B cell (primary cell): ENCODE measurements around the gene EPHA2. TPM values are rescaled to one million over a fixed set of nuclear protein-coding genes. Genes with fewer than 3 reads are reported as not detected.
A peak's percentile ranks its signal among the peaks of the same experiment; 100 is the strongest.

Experiments
- ATAC-seq: fragments of 200-7000 bp; cut with Tn5 transposase; one replicate; pipeline ENCODE4 v1.10.0; 2021; ENCODE audit warnings: low read depth, mild to moderate bottlenecking, moderate number of reproducible peaks, moderate library complexity
- CTCF ChIA-PET: fragments of 350-600 bp; sonication (Branson Sonifier 250); formaldehyde crosslinking; loops from one replicate; lab custom pipeline; 2021; ENCODE audit warnings: antibody characterized with exemption, inconsistent platforms; lab: Charles Lee
- POLR2A ChIA-PET: fragments of 350-600 bp; sonication (Branson Sonifier 250); formaldehyde crosslinking; loops from one replicate; lab custom pipeline; 2021; ENCODE audit warnings: antibody characterized with exemption; lab: Charles Lee
- DNase-seq: peaks from one replicate; pipeline ENCODE4 v3.0.0; 2013
- H2AFZ ChIP-seq: 2 replicates; pipeline ENCODE4 v1.6.1; 2012; ENCODE audit warnings: mild to moderate bottlenecking, low read depth, low read length; ENCODE audit not compliant: insufficient read depth, poor library complexity, severe bottlenecking
- H3K27ac ChIP-seq, 2 donors: 1 replicate in 1 of 2; 2 replicates in 1 of 2; pipeline ENCODE4 v1.5.1; 2012 to 2013; ENCODE audit warnings: low read length in 2 of 2, mild to moderate bottlenecking in 2 of 2, moderate library complexity in 1 of 2
- H3K27me3 ChIP-seq, 4 experiments: fragments of 200-600 bp in 1 of 4; sonication (generic) in 1 of 4; replicated peaks in 1 of 4; 1 replicate in 2 of 4; 2 replicates in 2 of 4; pipeline versions ENCODE4 v1.6.1 to v1.7.0; 2013 to 2016; ENCODE audit warnings: low read length in 3 of 4, mild to moderate bottlenecking in 2 of 4, mixed read lengths in 1 of 4, moderate library complexity in 1 of 4; ENCODE audit not compliant: insufficient read depth in 4 of 4, control insufficient read depth in 3 of 4; ENCODE audit errors: control extremely low read depth in 1 of 4
- H3K36me3 ChIP-seq, 2 experiments: replicated peaks in 1 of 2; 1 replicate in 1 of 2; 2 replicates in 1 of 2; pipeline versions ENCODE4 v1.6.1 to v1.7.1; 2013; ENCODE audit warnings: low read length in 1 of 2; ENCODE audit not compliant: insufficient read depth in 2 of 2, control insufficient read depth in 1 of 2; ENCODE audit errors: control extremely low read depth in 1 of 2, extremely low read depth in 1 of 2
- H3K4me1 ChIP-seq, 2 donors: fragments of 200-600 bp in 1 of 2; sonication (generic) in 1 of 2; 1 replicate in 1 of 2; 2 replicates in 1 of 2; pipeline versions ENCODE4 v1.5.1 to v1.6.1; 2013 to 2017; ENCODE audit warnings: low read length in 2 of 2; ENCODE audit not compliant: control insufficient read depth in 2 of 2, insufficient read depth in 2 of 2
- H3K4me2 ChIP-seq: replicated peaks from 2 replicates; pipeline ENCODE3; 2012; ENCODE audit warnings: mild to moderate bottlenecking, low read depth, low read length; ENCODE audit not compliant: poor library complexity, severe bottlenecking
- H3K4me3 ChIP-seq, 5 experiments: fragments of 200-600 bp in 1 of 5; sonication (generic) in 1 of 5; 1 replicate in 3 of 5; 2 replicates in 2 of 5; pipeline versions ENCODE4 v1.5.1 to v1.7.0; 2011 to 2016; ENCODE audit warnings: low read length in 4 of 5, mild to moderate bottlenecking in 4 of 5, low read depth in 2 of 5, control low read depth in 1 of 5, moderate library complexity in 1 of 5; ENCODE audit not compliant: insufficient read depth in 1 of 5; ENCODE audit errors: control extremely low read depth in 1 of 5, extremely low read depth in 1 of 5
- H3K79me2 ChIP-seq: fragments of 200-600 bp; sonication (generic); one replicate; pipeline ENCODE4 v1.6.0; 2016; ENCODE audit warnings: low read length; ENCODE audit not compliant: control insufficient read depth, insufficient read depth
- H3K9ac ChIP-seq: fragments of 200-600 bp; sonication (generic); 2 replicates; pipeline ENCODE4 v1.6.1; 2017; ENCODE audit warnings: mild to moderate bottlenecking, low read length, moderate library complexity
- H3K9me3 ChIP-seq, 3 donors: one replicate each; pipeline versions ENCODE4 v1.6.1 to v1.7.1; 2013; ENCODE audit warnings: low read length in 2 of 3; ENCODE audit not compliant: control insufficient read depth in 2 of 3, insufficient read depth in 1 of 3; ENCODE audit errors: control extremely low read depth in 1 of 3
- H4K20me1 ChIP-seq: 2 replicates; pipeline ENCODE4 v1.6.0; 2012; ENCODE audit warnings: mild to moderate bottlenecking, low read length; ENCODE audit not compliant: insufficient read depth, control insufficient read depth, poor library complexity, severe bottlenecking
- H3K27ac Mint-ChIP-seq: one replicate; pipeline ENCODE4 v1.8.0; 2021; ENCODE audit warnings: mixed read lengths
- H3K27me3 Mint-ChIP-seq: one replicate; pipeline ENCODE4 v1.8.0; 2021; ENCODE audit warnings: mixed read lengths
- H3K4me1 Mint-ChIP-seq: one replicate; pipeline ENCODE4 v1.8.0; 2021; ENCODE audit warnings: mixed read lengths
- H3K4me3 Mint-ChIP-seq: one replicate; pipeline ENCODE4 v1.8.0; 2021; ENCODE audit warnings: mixed read lengths
- H3K9me3 Mint-ChIP-seq: one replicate; pipeline ENCODE4 v1.8.0; 2022; ENCODE audit warnings: mixed read lengths; ENCODE audit not compliant: insufficient read depth
- EZH2 ChIP-seq: IDR thresholded peaks from 2 replicates; pipeline ENCODE4 v1.6.1; 2012; ENCODE audit warnings: borderline replicate concordance, low read depth, mild to moderate bottlenecking, moderate library complexity, low read length; ENCODE audit not compliant: insufficient read depth, poor library complexity, severe bottlenecking
- WGBS: methylation state at CpG from one replicate; pipeline ENCODE4 v1.1.5; 2013; ENCODE audit warnings: missing lambda C conversion rate; ENCODE audit not compliant: insufficient coverage; 5-methylcytosine and 5-hydroxymethylcytosine counted together
- intact Hi-C: fragments of 100-400 bp; cut with micrococcal nuclease; formaldehyde crosslinking; loops from one replicate; pipeline ENCODE4 v1.10.0; 2022
- polyA plus RNA-seq: library from polyadenylated mRNA; depleted of rRNA; stranded (reverse); fragments of >200 nt; gene quantifications from 2 replicates; pipeline ENCODE4 v1.2.3, GENCODE V29; 2012
- total RNA-seq, 2 donors: library from RNA; stranded (reverse); fragments of 120-200 nt in 1 of 2; gene quantifications; 1 replicate in 1 of 2; 2 replicates in 1 of 2; pipeline versions ENCODE4 v1.2.3 to v1.2.4, GENCODE V29; 2013 to 2022
- TF ChIP-seq, protein P1 (sequence below): fragments of 200-600 bp; IDR thresholded peaks from one replicate; pipeline ENCODE4 v1.8.0; 2022; ENCODE audit warnings: antibody characterized with exemption, mild to moderate bottlenecking

EPHA2 gene
- total and polyA plus RNA-seq, 2 donors (not counting 1 experiment from before 2014, with no cell fraction given): 0.12 TPM; not detected in 1

DNA sequence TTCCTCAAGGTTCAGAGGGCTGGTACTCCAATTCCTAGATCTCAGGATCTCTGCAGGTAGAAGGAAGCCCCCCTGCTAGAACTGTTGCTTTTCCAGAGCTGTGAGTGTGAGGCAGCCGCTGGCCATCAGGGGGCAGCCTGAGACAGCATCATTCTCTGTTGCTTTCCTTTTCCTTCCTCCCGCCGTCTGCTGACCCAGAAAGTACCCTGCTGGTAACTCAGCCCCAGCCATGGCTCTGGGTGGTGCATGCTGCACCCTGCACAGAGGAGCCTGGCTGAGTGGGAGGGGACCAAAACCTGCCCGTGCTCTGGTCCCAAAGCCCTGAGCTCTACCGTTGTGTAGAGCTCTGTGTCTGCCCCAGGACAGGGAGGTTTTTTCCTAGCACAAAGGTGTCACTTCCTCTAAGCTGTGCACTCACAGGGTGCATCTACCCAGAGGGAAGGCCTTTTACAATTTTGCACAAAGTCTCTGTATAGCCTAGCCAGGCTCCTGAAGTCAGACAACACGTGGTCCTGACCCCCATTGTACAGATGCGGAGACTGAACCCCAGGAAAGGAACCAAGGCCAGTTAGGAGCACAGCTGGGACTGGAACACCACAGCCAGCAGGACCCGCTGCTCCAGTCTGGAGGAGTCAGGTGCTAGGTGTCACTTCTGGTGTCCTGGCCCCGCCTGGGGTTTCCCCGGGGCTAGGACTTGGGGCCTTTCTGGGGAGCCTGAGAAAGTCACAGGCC lies 76.8 kb downstream of the EPHA2 start:
- Histone ChIP-seq H3K36me3 (no peaks in the 10 kb centered on the region), H3K4me2 (peak overlapping the region; percentile 88), H3K79me2 (no peaks in the 10 kb centered on the region), H4K20me1 (no peaks in the 10 kb centered on the region), H3K27me3 (peaks cover 0 to 15% (median 2%) of the 10 kb centered on the region in 4 experiments), H2AFZ (peak overlapping the region; percentile 97), H3K4me3 (peak overlapping the region in 4 of 5 experiments; percentile 25 to 58 (median 41)), H3K27ac (no peak overlapping the region), H3K9ac (peak overlapping the region; percentile 58), H3K9me3 (no peaks in the 10 kb centered on the region), H3K4me1 (peaks cover 3 to 8% of the 10 kb centered on the region in 2 donors)
- WGBS: 49% methylated on average over 9 of the region's 10 CpGs
- POLR2A ChIA-PET: interaction anchor here (0.5 to 0.7 kb wide), 2 partner anchors 110 to 214 kb away, joined by 3 to 8 read pairs; no protein-coding TSS in a partner anchor
- intact Hi-C loops: loop anchor here (1.0 to 5.0 kb wide), 4 partner anchors 108 to 533 kb away; partner anchors contain the start of genes CPLANE2 and NBPF1
- H3K4me3 Mint-ChIP-seq: peak overlapping the region; percentile 79
- H3K27me3 Mint-ChIP-seq: peaks cover 8% of the 10 kb centered on the region
- ATAC-seq (peak; percentile 88), DNase-seq (peak; percentile 83)
- CTCF ChIA-PET: interaction anchor here (0.6 to 10.8 kb wide), 35 partner anchors 9 to 872 kb away, joined by 3 to 237 read pairs (median 4); partner anchors contain the start of genes CPLANE2 and FBXO42
- TF ChIP-seq, protein P1, sequence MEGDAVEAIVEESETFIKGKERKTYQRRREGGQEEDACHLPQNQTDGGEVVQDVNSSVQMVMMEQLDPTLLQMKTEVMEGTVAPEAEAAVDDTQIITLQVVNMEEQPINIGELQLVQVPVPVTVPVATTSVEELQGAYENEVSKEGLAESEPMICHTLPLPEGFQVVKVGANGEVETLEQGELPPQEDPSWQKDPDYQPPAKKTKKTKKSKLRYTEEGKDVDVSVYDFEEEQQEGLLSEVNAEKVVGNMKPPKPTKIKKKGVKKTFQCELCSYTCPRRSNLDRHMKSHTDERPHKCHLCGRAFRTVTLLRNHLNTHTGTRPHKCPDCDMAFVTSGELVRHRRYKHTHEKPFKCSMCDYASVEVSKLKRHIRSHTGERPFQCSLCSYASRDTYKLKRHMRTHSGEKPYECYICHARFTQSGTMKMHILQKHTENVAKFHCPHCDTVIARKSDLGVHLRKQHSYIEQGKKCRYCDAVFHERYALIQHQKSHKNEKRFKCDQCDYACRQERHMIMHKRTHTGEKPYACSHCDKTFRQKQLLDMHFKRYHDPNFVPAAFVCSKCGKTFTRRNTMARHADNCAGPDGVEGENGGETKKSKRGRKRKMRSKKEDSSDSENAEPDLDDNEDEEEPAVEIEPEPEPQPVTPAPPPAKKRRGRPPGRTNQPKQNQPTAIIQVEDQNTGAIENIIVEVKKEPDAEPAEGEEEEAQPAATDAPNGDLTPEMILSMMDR: peak; percentile 85
- no peak for TF ChIP-seq EZH2
- peaks cover 11% of the 10 kb centered on the region for H3K4me1 Mint-ChIP-seq
- peak overlapping the region; percentile 61 for H3K27ac Mint-ChIP-seq
- no peaks in the 10 kb centered on the region for H3K9me3 Mint-ChIP-seq
